ENCODE measurements around the gene LIMCH1.

LIMCH1 gene

GRCh38 chr4:41526628-41527027, 11.3 kb upstream of the LIMCH1 start:
- peaks cover 52% of the 10 kb centered on the region for H3K4me1 Mint-ChIP-seq
- no peak for DNase-seq
- no peak for TF ChIP-seq CTCF (IDR thresholded peaks at IDR 0.05)
- no peak overlapping the region for H3K27ac Mint-ChIP-seq
- no peaks in the 10 kb centered on the region for H3K9me3 Mint-ChIP-seq
- no peak overlapping the region for H3K4me3 Mint-ChIP-seq
- peaks cover 11% of the 10 kb centered on the region for H3K36me3 Mint-ChIP-seq (ENCODE audit: low read depth)
- H3K27me3 Mint-ChIP-seq (ENCODE audit: low read depth, poor library complexity), result no peaks in the 10 kb centered on the region

- Mint-ChIP-seq H3K4me3 (no peak overlapping the region), H3K9me3 (no peaks in the 10 kb centered on the region), H3K27me3 (ENCODE audit: low read depth, poor library complexity) (no peaks in the 10 kb centered on the region), H3K4me1 (peaks cover 51% of the 10 kb centered on the region), H3K27ac (no peak overlapping the region), H3K36me3 (ENCODE audit: low read depth) (peaks cover 11% of the 10 kb centered on the region)
- no peak for TF ChIP-seq CTCF (IDR thresholded peaks at IDR 0.05)
- no peak for DNase-seq
Observed at GRCh38 chr4:41528512-41529205, 9.3 kb upstream of the LIMCH1 start.

GRCh38 chr4:41530741-41531140, 7.2 kb upstream of the LIMCH1 start:
- Mint-ChIP-seq H3K27ac (no peak overlapping the region), H3K27me3 (ENCODE audit: low read depth, poor library complexity) (no peaks in the 10 kb centered on the region), H3K9me3 (no peaks in the 10 kb centered on the region), H3K4me3 (no peak overlapping the region), H3K4me1 (peaks cover 40% of the 10 kb centered on the region), H3K36me3 (ENCODE audit: low read depth) (peaks cover 11% of the 10 kb centered on the region)
- no peak for DNase-seq
- TF ChIP-seq CTCF (IDR thresholded peaks at IDR 0.05), result no peak

GRCh38 chr4:41532336-41532735, 5.6 kb upstream of the LIMCH1 start:
- DNase-seq, result no peak
- Mint-ChIP-seq H3K36me3 (ENCODE audit: low read depth) (no peaks in the 10 kb centered on the region), H3K9me3 (no peaks in the 10 kb centered on the region), H3K4me1 (peaks cover 49% of the 10 kb centered on the region), H3K4me3 (no peak overlapping the region), H3K27ac (no peak overlapping the region), H3K27me3 (ENCODE audit: low read depth, poor library complexity) (no peaks in the 10 kb centered on the region)
- no peak for TF ChIP-seq CTCF (IDR thresholded peaks at IDR 0.05)

GRCh38 chr4:41532882-41533281, 5.1 kb upstream of the LIMCH1 start:
- no peaks in the 10 kb centered on the region for H3K27me3 Mint-ChIP-seq (ENCODE audit: low read depth, poor library complexity)
- H3K4me3 Mint-ChIP-seq, result no peak overlapping the region
- DNase-seq, result no peak
- H3K9me3 Mint-ChIP-seq, result no peaks in the 10 kb centered on the region
- peaks cover 50% of the 10 kb centered on the region for H3K4me1 Mint-ChIP-seq
- H3K36me3 Mint-ChIP-seq (ENCODE audit: low read depth), result no peaks in the 10 kb centered on the region
- TF ChIP-seq CTCF (IDR thresholded peaks at IDR 0.05), result no peak
- no peak overlapping the region for H3K27ac Mint-ChIP-seq

GRCh38 chr4:41533680-41534079, 4.3 kb upstream of the LIMCH1 start:
- Mint-ChIP-seq H3K27ac (no peak overlapping the region), H3K4me1 (peaks cover 48% of the 10 kb centered on the region), H3K27me3 (ENCODE audit: low read depth, poor library complexity) (no peaks in the 10 kb centered on the region), H3K4me3 (no peak overlapping the region), H3K9me3 (no peaks in the 10 kb centered on the region), H3K36me3 (ENCODE audit: low read depth) (no peaks in the 10 kb centered on the region)
- TF ChIP-seq CTCF (IDR thresholded peaks at IDR 0.05), result no peak
- no peak for DNase-seq
